Cardiac fibroblast (primary cell): ENCODE results near the gene GNAS-AS1.

ENCODE experiments used
- DNase-seq, 2 donors: peaks; one replicate each; pipeline versions ENCODE4 v3.0.0 to v3.0.0-alpha.2; 2010; ENCODE audit warnings: low read depth in 2 of 2
- H3K4me3 ChIP-seq, 2 donors: replicated peaks in 1 of 2; 1 replicate in 1 of 2; 2 replicates in 1 of 2; pipeline ENCODE4 v1.5.1; 2011; ENCODE audit warnings: low read depth in 2 of 2, low read length in 2 of 2, mild to moderate bottlenecking in 2 of 2, moderate library complexity in 1 of 2
- CTCF ChIP-seq: IDR thresholded peaks from one replicate; pipeline ENCODE4 v1.5.1; 2011; ENCODE audit warnings: low read depth, mild to moderate bottlenecking, low read length, inconsistent platforms

GNAS-AS1 gene

GRCh38 chr20:58803533-58803932 is 47.2 kb downstream of the GNAS-AS1 start:
- no peak for DNase-seq
- no peak for TF ChIP-seq CTCF
- H3K4me3 ChIP-seq = no peak overlapping the region

- no peak for DNase-seq
- no peak overlapping the region for H3K4me3 ChIP-seq
- no peak for TF ChIP-seq CTCF
Observed at GRCh38 chr20:58802061-58802460, 48.6 kb downstream of the GNAS-AS1 start.

GRCh38 chr20:58800134-58800871 is 50.4 kb downstream of the GNAS-AS1 start:
- DNase-seq = no peak
- no peak for TF ChIP-seq CTCF
- H3K4me3 ChIP-seq = no peak overlapping the region

- no peak for DNase-seq
- no peak for TF ChIP-seq CTCF
- no peak overlapping the region for H3K4me3 ChIP-seq
Observed at GRCh38 chr20:58797371-58798338, 53.0 kb downstream of the GNAS-AS1 start.

GRCh38 chr20:58795923-58796245 is 54.8 kb downstream of the GNAS-AS1 start:
- TF ChIP-seq CTCF = no peak
- no peak for DNase-seq
- no peak overlapping the region for H3K4me3 ChIP-seq

- no peak for TF ChIP-seq CTCF
- no peak for DNase-seq
Observed at GRCh38 chr20:58795181-58795922, 55.4 kb downstream of the GNAS-AS1 start.

More at GRCh38 chr20:58795181-58795922, 55.4 kb downstream of the GNAS-AS1 start:
- no peak overlapping the region for H3K4me3 ChIP-seq
